ENCODE results near the gene PRDX3.

GRCh38 chr10:119174109-119174508 lies 4.5 kb downstream of the PRDX3 start:
- TF ChIP-seq FOSL2 (IDR thresholded peaks at IDR 0.05; ENCODE audit: borderline replicate concordance, low read depth) (no peak), RFX5 (IDR thresholded peaks at IDR 0.05; ENCODE audit: low read length) (no peak), YY1 (IDR thresholded peaks at IDR 0.05; ENCODE audit: low read depth) (no peak), EZH2phosphoT487 (IDR thresholded peaks at IDR 0.05; ENCODE audit: borderline replicate concordance, low read depth) (no peak), MAX (IDR thresholded peaks at IDR 0.05; ENCODE audit: low read depth) (no peak), EP300 (IDR thresholded peaks at IDR 0.05; ENCODE audit: borderline replicate concordance in 1 of 2, low read depth in 1 of 2, low read length in 1 of 2) (no peak), USF1 (IDR thresholded peaks at IDR 0.05; ENCODE audit: borderline replicate concordance, low read depth) (no peak), TEAD4 (IDR thresholded peaks at IDR 0.05; ENCODE audit: borderline replicate concordance, insufficient read depth) (no peak), RXRA (IDR thresholded peaks at IDR 0.05; ENCODE audit: borderline replicate concordance, low read depth) (no peak), TAF1 (IDR thresholded peaks at IDR 0.05; ENCODE audit: borderline replicate concordance, low read depth, low read length) (no peak), POLR2AphosphoS5 (IDR thresholded peaks at IDR 0.05; ENCODE audit: low read depth, low read length) (no peak), MXI1 (IDR thresholded peaks at IDR 0.05; ENCODE audit: low read depth, low read length) (no peak)
- TF ChIP-seq, protein P1, sequence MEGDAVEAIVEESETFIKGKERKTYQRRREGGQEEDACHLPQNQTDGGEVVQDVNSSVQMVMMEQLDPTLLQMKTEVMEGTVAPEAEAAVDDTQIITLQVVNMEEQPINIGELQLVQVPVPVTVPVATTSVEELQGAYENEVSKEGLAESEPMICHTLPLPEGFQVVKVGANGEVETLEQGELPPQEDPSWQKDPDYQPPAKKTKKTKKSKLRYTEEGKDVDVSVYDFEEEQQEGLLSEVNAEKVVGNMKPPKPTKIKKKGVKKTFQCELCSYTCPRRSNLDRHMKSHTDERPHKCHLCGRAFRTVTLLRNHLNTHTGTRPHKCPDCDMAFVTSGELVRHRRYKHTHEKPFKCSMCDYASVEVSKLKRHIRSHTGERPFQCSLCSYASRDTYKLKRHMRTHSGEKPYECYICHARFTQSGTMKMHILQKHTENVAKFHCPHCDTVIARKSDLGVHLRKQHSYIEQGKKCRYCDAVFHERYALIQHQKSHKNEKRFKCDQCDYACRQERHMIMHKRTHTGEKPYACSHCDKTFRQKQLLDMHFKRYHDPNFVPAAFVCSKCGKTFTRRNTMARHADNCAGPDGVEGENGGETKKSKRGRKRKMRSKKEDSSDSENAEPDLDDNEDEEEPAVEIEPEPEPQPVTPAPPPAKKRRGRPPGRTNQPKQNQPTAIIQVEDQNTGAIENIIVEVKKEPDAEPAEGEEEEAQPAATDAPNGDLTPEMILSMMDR (IDR thresholded peaks at IDR 0.05): no peak

Data from SK-N-SH (cell line).